HG03175 (cell line): ENCODE data around the gene ANKRD60.

Experiments used
- ATAC-seq: cut with Tn5 transposase; IDR thresholded peaks from one replicate; pipeline ENCODE4 v1.9.1; 2021; ENCODE audit warnings: mild to moderate bottlenecking, moderate library complexity; ENCODE audit not compliant: unreplicated experiment

ANKRD60 gene

GRCh38 chr20:58167759-58168158, 60.7 kb downstream of the ANKRD60 start:
- ATAC-seq: no peak
